ENCODE results near the gene CHFR. TPM values are rescaled to one million over a fixed set of nuclear protein-coding genes. Genes with fewer than 3 reads are reported as not detected.
A peak's percentile ranks its signal among the peaks of the same experiment; 100 is the strongest.

CHFR gene
- total RNA-seq, 1 donor: 55.0 TPM

- Histone ChIP-seq H3K9me3 (ENCODE audit: low read depth, low read length) (peaks cover 56% of the 10 kb centered on the region), H2AFZ (ENCODE audit: low read length) (no peak overlapping the region), H3K36me3 (ENCODE audit: insufficient read depth, low read length) (peaks cover 21% of the 10 kb centered on the region), H3K79me2 (ENCODE audit: insufficient read depth, low read length) (no peaks in the 10 kb centered on the region), H3K27ac (ENCODE audit: low read depth, low read length) (no peak overlapping the region), H3K4me2 (ENCODE audit: insufficient read depth, low read length) (no peak overlapping the region), H3K4me3 (ENCODE audit: insufficient read depth, low read length) (no peak overlapping the region), H4K20me1 (ENCODE audit: insufficient read depth, low read length) (no peaks in the 10 kb centered on the region), H3K4me1 (ENCODE audit: insufficient read depth, low read length) (no peaks in the 10 kb centered on the region), H3K27me3 (ENCODE audit: insufficient read depth, low read length) (no peaks in the 10 kb centered on the region)
- no peak for DNase-seq (ENCODE audit: insufficient read length, low spot score, missing footprints)
- TF ChIP-seq CTCF (IDR thresholded peaks at IDR 0.05; ENCODE audit: extremely low read depth, low read depth, low read length): no peak
Measured at GRCh38 chr12:132925597-132926414, 38.4 kb upstream of the CHFR start.

- Histone ChIP-seq H3K4me1 (ENCODE audit: insufficient read depth, low read length) (no peaks in the 10 kb centered on the region), H3K27me3 (ENCODE audit: insufficient read depth, low read length) (no peaks in the 10 kb centered on the region), H3K4me2 (ENCODE audit: insufficient read depth, low read length) (no peak overlapping the region), H3K79me2 (ENCODE audit: insufficient read depth, low read length) (no peaks in the 10 kb centered on the region), H3K9me3 (ENCODE audit: low read depth, low read length) (peaks cover 50% of the 10 kb centered on the region), H3K36me3 (ENCODE audit: insufficient read depth, low read length) (peaks cover 10% of the 10 kb centered on the region), H3K4me3 (ENCODE audit: insufficient read depth, low read length) (no peak overlapping the region), H4K20me1 (ENCODE audit: insufficient read depth, low read length) (no peaks in the 10 kb centered on the region), H2AFZ (ENCODE audit: low read length) (no peak overlapping the region), H3K27ac (ENCODE audit: low read depth, low read length) (no peak overlapping the region)
- TF ChIP-seq CTCF (IDR thresholded peaks at IDR 0.05; ENCODE audit: extremely low read depth, low read depth, low read length): no peak
- no peak for DNase-seq (ENCODE audit: insufficient read length, low spot score, missing footprints)
Measured at GRCh38 chr12:132924356-132924755, 37.0 kb upstream of the CHFR start.

GRCh38 chr12:132923356-132923909 lies 36.0 kb upstream of the CHFR start:
- H3K27me3 ChIP-seq (ENCODE audit: insufficient read depth, low read length): no peaks in the 10 kb centered on the region
- no peak overlapping the region for H3K4me3 ChIP-seq (ENCODE audit: insufficient read depth, low read length)
- H3K36me3 ChIP-seq (ENCODE audit: insufficient read depth, low read length): peaks cover 10% of the 10 kb centered on the region
- H3K79me2 ChIP-seq (ENCODE audit: insufficient read depth, low read length): no peaks in the 10 kb centered on the region
- H3K4me2 ChIP-seq (ENCODE audit: insufficient read depth, low read length): no peak overlapping the region
- no peaks in the 10 kb centered on the region for H3K4me1 ChIP-seq (ENCODE audit: insufficient read depth, low read length)
- DNase-seq (ENCODE audit: insufficient read length, low spot score, missing footprints): no peak
- H3K27ac ChIP-seq (ENCODE audit: low read depth, low read length): no peak overlapping the region
- H2AFZ ChIP-seq (ENCODE audit: low read length): no peak overlapping the region
- H3K9me3 ChIP-seq (ENCODE audit: low read depth, low read length): peaks cover 47% of the 10 kb centered on the region
- TF ChIP-seq CTCF (IDR thresholded peaks at IDR 0.05; ENCODE audit: extremely low read depth, low read depth, low read length): no peak
- H4K20me1 ChIP-seq (ENCODE audit: insufficient read depth, low read length): no peaks in the 10 kb centered on the region

DNA sequence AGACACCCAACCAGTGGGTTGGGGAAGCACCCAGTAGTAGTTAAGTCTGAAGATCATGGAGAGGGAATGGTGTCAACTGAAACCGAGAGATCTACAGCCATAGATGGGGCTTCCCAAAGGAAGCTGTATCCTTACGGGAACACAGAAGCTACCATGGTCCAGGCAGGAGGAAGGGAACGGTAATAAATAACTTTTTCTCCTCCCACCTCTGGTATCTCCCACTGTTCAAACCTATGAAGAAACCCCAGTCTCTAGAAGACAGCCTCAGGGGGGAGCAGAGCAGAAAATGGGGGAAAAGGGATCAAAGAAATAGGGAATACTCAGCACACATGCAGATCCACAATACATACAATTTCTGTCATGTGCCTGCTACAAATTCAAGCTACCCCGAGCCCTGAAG lies 35.3 kb upstream of the CHFR start:
- Histone ChIP-seq H3K79me2 (ENCODE audit: insufficient read depth, low read length) (no peaks in the 10 kb centered on the region), H3K4me2 (ENCODE audit: insufficient read depth, low read length) (no peak overlapping the region), H3K9me3 (ENCODE audit: low read depth, low read length) (peaks cover 47% of the 10 kb centered on the region), H3K36me3 (ENCODE audit: insufficient read depth, low read length) (peaks cover 10% of the 10 kb centered on the region), H3K27me3 (ENCODE audit: insufficient read depth, low read length) (no peaks in the 10 kb centered on the region), H4K20me1 (ENCODE audit: insufficient read depth, low read length) (no peaks in the 10 kb centered on the region), H3K4me3 (ENCODE audit: insufficient read depth, low read length) (no peak overlapping the region), H3K27ac (ENCODE audit: low read depth, low read length) (no peak overlapping the region), H2AFZ (ENCODE audit: low read length) (no peak overlapping the region), H3K4me1 (ENCODE audit: insufficient read depth, low read length) (no peaks in the 10 kb centered on the region)
- peak; percentile 22 for DNase-seq (ENCODE audit: insufficient read length, low spot score, missing footprints)
- no peak for TF ChIP-seq CTCF (IDR thresholded peaks at IDR 0.05; ENCODE audit: extremely low read depth, low read depth, low read length)

Data from osteoblast (primary cell).